NCI-H2196 (cell line): Measurements from ENCODE around the gene THAP3.
"Not testable (repeated sequence)": the region's sequence is repeated elsewhere in the genome, so short reads cannot be mapped to it uniquely, and the experiment has no call there.

Experiments
- DNase-seq: peaks from one replicate; lab custom pipeline; 2025; ENCODE audit not compliant: unreplicated experiment; lab: John Stamatoyannopoulos, UW

THAP3 gene

GRCh38 chr1:6591222-6591621 is 33.4 kb upstream of the THAP3 start:
- DNase-seq, result no peak

GRCh38 chr1:6591644-6592043 is 33.0 kb upstream of the THAP3 start:
- DNase-seq, result no peak

- DNase-seq, result no peak
Measured at GRCh38 chr1:6592441-6592840, 32.2 kb upstream of the THAP3 start.

DNA sequence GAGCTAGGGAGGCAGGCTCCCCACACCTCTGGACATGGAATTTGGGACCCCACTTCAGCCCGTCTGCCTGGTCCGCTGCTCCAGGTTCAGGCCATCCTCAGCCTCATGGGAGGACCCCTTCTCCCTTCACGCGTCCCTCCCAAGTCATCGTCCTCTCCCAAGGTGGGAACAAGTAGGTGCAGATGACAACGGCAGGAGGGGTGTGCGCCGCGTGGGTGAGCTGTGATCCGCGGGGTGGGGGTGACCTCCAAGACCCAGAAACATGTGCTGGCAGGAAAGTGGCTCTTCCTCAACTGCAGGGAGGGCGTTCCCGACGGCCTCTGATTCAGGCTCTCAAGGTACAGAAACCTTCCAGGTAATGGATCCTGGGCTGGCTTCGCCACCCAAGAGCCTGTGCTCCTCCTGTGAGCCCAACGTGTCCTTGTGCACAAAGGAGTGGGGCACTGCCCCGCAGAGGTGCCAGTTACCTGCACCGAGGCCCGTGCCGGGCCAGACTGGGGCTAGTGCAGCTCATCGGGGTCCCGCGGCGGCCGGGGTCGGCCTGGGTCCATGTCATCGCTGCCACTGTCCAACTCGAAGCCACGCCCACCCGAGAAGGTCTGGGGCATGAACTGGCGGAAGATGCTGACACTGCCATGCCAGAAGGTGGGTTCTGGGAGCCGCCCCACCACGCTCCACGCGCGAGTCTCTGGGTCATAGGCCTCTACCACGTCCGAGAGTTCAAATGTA is 31.6 kb upstream of the THAP3 start:
- DNase-seq, result no peak

DNA sequence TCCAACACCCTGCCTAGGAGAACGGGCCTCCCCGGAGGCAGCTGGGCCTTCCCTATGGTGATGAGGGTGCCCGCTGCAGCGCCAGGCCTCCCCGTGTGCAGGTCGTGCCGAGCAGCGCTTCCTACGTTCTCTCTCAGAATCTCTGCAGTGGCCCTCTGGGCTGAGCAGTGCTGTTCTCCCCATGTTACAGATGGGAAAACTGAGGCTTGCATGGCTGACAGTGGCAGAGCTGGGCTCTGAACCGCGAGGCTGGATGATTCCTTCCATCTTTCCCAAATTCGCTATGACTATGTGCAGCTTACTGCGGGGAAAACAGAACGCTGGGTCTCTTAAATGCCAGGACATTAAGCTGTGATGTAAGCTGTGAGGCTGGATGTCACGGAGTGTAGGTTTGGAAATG is 30.9 kb upstream of the THAP3 start:
- no peak for DNase-seq

- no peak for DNase-seq
Measured at GRCh38 chr1:6594977-6595740, 29.5 kb upstream of the THAP3 start.

GRCh38 chr1:6596351-6596750 is 28.3 kb upstream of the THAP3 start:
- DNase-seq, result no peak

- no peak for DNase-seq
Measured at GRCh38 chr1:6596886-6597776, 27.5 kb upstream of the THAP3 start.

GRCh38 chr1:6597777-6598131 is 26.9 kb upstream of the THAP3 start:
- no peak for DNase-seq

GRCh38 chr1:6599141-6599975 is 25.3 kb upstream of the THAP3 start:
- no peak for DNase-seq

DNA sequence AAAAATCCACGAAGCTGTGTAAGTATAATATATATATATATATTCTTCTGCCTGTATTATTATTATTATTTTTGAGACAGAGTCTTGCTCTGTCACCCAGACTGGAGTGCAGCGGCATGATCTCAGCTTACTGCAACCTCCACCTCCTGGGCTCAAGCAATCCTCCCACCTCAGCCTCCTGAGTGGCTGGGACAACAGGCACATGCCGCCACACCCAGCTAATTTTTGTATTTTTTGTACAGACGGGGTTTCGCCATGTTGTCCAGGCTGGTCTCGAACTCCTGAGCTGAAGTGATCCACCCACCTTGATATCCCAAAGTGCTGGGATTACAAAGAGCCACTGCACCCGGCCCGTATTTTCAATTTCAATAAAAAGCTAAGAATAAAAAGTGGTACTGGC is 24.7 kb upstream of the THAP3 start:
- DNase-seq, result not testable (repeated sequence)

- no peak for DNase-seq
Measured at GRCh38 chr1:6600410-6601048, 24.1 kb upstream of the THAP3 start.

GRCh38 chr1:6601049-6601922 is 23.4 kb upstream of the THAP3 start:
- DNase-seq, result peak; percentile 60

GRCh38 chr1:6601923-6602668 is 22.6 kb upstream of the THAP3 start:
- peak; percentile 20 for DNase-seq

- DNase-seq, result peak; percentile 77
Measured at GRCh38 chr1:6602669-6603237, 21.9 kb upstream of the THAP3 start, which contains the start of gene KLHL21. Gene KLHL21, minus strand, starts transcription at chr1:6602869. Its CDS starts 52 bp downstream, at chr1:6602817.

DNA sequence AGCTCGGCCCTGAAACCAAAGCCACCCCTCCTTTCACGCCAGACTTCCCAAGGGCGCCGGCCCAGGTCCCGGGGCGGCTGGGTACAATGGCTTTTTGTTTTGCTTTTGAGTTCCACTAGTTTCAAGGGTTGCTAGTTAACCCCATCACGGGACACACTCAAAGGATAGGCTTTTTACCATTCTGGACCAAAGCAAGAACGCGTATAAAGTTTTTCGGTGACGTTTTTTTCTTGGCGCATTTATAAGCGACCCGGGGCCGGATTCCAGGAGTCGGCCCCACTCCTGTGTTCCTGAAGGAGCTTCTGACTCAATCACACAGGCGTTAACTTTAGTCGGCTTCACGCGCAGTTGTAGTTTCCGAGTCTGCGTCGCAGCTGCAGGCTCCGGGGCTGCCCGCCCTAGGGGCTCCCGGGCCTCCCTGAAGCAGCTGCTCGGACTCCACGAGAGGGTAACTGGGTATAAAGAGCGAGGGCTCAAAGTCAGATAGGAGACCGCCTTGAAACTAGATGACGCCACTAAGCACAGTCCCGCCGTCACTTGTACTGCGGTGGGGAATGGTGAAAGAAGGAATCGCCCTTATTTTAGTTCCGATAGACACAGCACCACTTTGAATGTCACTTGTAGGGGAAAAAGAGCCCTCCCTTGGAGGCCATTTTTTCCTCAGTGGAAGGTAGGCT is 21.3 kb upstream of the THAP3 start:
- no peak for DNase-seq

DNA sequence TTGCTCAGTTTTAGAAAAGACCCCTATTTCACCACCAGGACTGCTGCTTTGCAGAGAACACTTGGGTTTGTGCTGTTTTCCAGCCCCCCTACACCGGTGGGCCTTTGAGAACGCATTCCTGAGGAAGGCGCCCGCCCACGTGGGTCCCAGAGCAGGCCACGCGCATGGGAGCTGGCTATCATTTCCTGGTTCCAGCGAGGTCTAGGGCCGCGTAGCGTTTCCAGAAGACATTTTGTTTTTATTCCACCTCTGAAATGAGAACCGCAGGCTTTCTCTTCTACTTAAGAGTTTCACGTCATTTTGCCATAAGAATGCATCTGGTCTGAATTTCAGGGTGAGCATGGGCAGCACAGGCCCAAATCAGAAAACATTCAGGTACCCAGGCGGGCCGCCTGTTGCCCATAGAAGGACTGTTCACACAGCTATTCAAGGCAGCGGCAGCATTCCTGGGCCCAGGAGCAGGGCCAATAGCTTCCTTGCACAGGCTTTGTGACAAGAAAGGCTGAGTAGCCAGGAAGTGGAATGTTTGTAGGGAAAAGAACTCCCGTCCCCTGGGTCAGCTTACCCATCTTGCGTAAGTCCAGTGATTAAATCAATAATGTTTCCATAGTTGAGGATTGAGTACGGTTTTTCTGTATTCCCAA is 20.6 kb upstream of the THAP3 start:
- DNase-seq, result no peak
